Stromal cell of bone marrow (primary cell): ENCODE measurements around the gene ZNF662.

Experiments
- DNase-seq: peaks from one replicate; pipeline ENCODE4 v3.0.0-alpha.2; 2012; ENCODE audit warnings: low read depth

ZNF662 gene

DNA sequence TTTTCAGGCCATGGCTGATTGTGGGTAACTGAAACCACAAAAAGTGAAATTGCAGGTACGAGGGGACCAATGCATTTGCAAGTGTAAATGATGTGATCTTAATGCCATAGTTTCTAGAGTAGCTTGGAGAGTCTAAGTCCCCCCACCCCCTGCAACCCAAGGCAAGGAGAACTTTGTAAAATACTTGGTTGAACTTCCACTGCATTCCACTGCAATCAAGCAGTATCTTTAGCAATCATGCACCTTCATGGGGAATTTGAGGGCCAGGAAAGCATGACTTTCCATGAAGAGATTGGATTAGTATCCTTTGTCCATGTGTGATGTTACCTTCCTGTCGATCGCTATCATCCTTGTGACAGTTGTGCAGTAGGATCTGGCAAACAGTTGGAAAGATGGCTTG is 18.9 kb upstream of the ZNF662 start:
- DNase-seq = no peak

DNA sequence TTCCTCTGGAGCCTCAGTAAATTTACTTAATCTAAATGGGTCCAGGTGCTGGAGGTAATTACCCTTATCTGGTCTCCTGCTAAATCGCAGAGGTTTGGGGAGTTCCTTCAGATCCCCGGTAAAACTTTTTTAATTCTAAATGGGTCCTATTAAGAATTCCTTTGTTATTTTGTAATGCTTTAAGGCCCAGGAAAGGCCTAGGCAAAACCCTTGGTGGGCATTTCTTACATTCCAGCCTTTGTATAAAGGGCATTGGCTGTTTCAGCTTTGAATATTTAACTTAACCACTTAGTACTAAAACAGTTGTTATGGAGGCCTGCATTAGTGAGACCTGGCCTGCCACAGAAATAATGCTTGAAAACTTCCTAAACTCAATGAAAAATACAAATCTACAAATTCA is 14.9 kb upstream of the ZNF662 start:
- no peak for DNase-seq

DNA sequence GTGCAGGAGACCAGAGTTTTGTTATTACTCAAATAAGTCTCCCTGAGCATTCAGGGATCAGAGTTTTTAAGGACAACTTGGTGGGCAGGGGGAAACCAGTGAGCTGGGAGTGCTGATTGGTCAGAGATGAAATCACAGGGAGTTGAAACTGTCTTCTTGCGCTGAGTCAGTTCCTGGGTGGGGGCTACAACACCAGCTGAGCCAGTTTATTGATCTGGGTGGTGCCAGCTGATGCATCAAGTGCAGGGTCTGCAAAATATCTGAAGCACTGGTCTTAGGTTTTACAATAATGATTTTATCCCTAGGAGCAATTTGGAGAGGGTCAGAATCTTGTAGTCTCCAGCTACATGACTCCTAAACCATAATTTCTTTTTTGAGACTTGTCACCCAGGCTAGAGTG is 13.8 kb upstream of the ZNF662 start:
- no peak for DNase-seq

DNA sequence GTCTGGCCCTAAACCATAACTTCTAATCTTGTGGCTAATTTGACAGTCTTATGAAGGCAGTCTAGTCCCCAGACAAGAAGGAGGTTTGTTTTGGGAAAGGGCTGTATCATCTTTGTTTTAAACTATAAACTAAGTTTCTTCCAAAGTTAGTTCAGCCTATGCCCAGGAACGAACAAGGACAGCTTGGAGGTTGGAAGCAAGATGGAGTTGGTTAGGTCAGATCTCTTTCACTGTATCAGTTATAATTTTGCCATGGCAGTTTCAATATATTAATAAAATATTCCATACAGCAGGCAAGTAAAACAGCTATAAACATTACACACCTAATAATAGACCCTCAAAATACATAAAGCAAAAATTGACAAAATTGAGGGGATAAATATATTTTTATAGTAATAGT is 13.1 kb upstream of the ZNF662 start:
- DNase-seq = no peak

DNA sequence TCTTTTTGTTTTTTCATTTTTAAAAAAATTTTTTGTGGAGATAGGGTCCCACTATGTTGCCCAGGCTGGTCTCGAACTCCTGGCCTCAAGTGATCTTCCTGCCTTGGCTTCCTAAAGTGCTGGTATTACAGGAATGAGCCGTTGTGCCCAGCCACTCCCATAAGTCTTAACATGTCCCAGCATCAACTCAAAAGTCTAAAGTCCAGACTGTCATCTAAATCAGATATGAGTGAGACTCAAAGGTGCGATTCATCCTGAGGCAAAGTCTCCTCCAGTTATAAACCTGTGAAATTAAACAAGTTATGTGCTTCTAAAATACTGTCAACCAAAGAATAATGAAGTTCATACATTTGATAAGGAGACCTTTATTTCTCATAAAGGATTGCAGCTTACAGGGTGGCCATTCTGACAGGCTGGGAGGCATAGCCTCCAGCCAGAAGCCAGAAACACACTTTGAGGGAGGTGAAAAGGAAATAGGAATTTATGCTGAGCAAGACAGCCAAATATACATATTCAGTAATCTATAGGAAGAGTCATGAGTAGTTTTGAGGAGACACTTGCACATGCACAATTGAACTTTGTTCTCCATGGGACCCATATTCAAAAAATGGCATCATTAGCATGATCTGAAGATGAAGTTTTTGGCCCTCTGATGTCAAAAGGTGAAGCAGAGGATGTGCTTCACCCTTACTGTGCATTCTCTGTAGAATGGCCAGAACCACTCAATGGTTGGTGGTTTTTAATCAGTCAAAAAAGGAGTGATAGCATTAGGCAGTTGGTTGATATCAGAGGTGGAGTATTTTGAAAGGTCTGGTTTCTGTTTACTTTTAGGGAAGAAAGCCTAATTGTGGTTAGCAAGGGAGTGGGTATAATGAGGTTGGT is 11.0 kb upstream of the ZNF662 start:
- DNase-seq = no peak

DNA sequence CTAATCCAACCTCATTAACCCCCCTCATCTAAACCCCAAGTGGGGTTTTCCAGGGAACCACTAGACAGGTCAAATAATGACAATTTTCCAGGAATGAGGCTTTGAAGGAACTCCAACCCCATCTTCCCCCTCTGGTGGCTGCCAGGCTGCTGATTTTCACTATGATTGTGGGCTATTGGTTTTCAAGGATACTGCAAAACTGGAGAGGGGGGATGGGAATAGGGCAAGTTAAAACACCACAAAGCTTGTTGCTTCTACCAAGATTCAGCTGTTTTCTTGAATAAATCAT is 10.4 kb upstream of the ZNF662 start:
- DNase-seq = no peak

DNA sequence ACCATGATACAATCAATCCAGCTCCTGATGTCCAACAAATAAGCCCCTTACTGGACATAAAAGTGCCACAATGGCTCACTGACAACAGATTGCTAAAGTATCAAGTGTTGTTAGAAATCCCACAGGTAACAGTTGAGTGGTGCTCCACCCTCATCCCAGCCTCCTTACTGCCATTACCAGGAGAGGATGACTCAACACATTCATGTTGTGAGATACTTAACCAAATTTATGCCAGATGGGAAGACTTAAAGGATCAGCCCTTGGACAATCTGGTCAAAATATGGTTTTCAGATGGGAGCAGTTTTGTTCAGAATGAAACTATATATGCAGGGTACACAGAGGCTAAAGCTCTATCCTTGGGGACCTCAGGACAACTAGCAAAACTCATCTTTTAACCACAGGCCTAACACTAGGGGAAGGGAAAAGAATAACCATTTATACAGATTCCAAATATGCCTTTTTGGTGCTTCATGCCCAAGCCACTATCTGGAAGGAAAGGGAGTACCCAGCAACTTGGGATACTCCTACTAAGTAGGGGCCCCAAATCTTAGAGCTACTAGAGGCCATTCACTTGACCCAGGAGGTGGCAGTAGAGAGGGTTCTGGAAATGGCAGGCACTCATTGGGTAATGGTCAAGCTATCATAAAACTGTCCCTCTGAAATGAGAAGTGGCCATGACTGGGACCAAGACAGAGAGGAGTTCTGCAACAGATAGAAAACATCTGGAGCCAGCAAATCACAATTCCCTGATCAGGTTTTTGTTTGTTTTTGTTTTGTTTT is 6.9 kb upstream of the ZNF662 start:
- no peak for DNase-seq

DNA sequence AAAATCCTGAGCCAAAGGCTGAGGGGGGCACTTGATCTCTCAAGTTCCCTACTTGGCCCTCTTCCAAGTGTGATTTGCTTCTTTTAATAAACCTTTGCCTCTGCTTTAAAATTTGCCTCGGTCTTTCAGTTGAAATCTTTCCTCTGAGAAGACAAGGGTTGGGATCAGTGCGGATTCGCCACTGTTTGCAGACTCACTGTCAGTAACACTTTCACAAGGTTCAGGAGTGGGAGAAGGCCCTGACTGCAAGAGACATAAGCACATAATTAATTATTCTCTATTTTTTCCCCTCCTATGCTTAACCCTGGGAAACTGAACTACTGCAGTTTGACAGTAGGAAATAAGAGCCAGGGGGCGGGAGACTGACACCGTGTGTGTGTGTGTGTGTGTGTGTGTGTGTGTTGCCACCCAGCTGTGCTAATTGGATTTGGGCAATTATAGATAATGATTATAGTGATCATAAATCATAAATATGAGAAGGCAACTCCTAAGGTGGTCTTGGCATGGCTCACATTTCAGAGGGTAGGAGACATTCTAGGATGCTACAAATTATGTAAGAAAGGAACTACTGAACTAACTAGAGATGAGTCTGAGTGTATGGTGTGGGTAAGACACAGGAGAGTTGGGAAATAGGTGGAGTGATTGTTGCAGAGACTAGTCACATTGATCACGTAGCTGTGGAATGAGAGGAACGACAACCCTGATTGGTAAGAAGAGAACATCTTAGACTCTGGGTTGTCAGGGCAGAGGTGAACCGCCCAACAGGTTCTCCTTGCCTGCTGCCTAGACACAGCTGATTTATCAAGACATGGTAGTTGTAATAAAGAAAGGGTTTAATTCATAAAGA is 5.5 kb upstream of the ZNF662 start:
- no peak for DNase-seq

DNA sequence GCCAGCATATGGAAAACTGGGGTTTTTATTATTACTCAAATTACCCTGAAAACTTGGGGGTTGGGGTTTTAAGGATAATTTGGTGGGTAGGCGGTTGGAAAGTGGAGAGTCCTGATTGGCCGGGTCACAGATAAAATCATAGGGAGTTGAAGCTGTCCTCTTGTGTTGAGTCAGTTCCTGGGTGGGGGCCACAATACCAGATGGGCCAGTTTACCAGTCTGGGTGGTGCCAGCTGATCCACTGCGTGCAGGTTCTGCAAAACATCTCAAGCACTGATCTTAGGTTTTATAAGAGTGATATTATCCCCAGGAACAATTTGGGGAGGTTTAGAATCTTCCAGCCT is 4.9 kb upstream of the ZNF662 start:
- DNase-seq = no peak

DNA sequence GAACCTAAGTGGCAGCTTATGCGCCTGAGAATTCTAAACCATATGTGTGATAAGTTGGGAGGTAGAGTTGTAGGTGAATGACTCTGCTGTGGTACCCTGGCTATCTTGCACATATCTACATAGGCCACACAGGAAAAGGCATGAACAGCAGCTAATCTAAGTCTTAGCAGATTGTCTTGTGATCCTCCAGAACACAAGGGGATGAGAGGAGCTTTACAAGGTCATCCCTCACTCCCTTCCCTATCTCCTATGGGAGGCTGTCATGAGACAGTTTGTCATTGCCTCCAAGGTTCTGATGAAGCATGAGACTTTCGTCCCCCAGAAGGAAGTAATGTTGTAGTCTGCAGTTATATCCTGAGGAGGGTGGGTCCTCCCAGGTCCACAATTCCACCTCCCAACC is 3.7 kb upstream of the ZNF662 start:
- DNase-seq = no peak

DNA sequence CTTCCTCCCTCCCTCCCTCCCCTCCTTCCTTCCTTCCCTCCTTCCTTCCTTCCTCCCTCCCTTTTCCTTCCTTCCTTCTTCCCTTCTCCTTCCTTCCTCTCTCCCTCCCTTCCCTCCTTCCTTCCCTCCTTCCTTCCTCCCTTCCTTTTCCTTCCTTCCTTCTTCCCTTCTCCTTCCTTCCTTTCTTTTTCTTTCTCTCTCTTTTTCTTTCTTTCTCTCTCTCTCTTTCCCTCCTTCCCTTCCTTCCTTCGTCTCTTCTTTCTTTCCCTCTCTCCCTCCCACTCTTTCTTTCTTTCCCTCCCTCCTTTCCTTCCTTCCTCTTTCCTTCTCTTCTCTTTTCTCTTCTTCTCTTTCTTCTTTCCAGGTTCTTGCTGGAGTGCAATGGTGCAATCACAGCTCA is 1.9 kb upstream of the ZNF662 start:
- DNase-seq = no peak

DNA sequence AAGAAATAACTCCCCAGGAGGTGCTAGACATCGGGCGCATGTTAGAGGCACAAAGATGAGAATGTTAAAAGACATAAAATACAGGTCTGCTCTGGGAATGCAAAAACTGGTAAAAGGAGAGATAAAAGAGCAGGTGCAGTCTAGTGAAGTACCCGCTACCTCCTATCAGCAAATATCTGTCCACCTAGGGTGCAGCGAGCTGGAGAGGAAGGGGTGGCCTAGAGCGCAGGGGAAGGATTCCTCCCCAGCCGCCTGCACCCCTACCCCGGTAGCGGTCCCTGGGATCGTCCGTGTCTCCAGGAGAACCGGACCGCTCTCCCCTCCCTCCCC is 237 bp upstream of the ZNF662 start:
- DNase-seq = no peak

DNA sequence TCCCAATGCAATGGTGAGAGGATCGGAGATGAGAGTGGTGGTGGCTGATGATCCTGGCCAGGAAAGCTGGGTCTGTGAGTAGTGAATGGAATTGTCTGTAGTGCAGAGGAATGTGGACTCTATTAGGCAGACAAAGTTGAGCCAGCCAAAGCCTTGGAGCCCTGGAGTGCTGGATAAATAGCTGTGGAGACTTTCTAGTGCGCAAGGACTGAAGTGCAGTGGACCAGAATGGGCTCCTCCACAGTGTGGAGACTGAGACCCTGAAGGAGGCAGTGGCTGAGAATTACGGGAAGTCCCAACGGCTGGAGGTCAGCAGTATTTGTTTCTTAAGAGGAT is 874 bp downstream of the ZNF662 start:
- no peak for DNase-seq

DNA sequence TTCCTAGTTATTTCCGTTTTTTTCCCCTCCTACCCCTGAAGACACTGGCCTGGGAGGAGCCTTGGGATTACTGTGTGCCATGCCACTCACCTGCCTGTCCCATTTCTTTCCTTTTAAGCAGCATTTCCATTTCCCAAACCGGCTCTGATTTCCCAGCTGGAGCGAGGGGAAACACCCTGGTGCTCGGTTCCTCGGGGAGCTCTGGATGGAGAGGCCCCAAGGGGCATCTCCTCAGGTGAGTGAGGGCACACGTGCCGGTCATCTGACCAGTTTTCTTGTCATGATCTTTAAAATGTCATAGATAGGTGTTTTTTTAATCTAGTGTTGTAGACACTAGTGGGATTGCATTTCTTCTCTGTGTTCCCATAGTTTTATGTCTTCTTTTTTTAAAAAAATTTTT is 2.7 kb downstream of the ZNF662 start:
- DNase-seq = no peak

DNA sequence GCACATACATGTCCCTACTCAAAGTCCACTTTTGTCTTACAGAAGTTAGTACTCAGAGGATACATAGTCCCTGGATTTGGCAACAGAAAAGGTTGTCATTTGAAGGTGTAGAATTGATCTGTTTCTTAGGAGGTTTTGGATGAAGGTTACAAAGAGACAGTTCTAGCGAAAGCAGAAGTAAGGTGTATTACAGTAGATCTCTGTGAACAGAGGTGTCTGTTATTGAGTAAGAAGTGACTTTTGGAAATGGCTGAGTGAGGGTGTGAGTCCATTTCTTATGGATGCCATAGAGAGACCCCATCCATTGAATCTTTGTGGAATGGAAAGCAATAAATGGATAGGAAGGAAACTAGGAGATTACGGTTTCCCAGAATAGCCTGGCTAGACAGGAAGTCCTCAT is 5.6 kb downstream of the ZNF662 start:
- DNase-seq = no peak

DNA sequence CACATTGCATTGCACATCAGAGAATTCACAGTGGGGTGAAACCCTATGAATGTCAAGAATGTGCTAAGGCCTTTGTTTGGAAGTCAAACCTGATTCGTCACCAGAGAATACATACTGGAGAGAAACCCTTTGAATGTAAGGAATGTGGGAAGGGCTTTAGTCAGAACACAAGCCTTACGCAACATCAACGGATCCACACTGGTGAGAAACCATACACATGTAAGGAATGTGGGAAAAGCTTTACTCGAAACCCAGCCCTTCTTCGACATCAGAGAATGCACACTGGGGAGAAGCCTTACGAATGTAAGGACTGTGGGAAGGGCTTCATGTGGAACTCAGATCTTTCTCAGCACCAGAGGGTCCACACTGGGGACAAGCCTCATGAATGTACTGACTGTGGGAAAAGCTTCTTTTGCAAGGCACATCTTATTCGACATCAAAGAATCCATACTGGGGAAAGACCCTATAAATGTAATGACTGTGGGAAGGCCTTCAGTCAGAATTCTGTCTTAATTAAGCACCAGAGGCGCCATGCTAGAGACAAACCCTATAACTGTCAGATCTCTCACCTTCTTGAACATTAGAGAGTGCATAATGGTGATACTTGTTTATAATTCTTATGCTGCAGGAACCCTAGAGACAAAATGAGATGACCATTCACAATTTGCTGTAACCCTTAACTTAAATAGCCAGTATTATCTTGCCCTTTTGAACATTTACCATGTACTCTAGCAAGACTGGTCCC is 9.0 kb downstream of the ZNF662 start:
- DNase-seq = no peak

DNA sequence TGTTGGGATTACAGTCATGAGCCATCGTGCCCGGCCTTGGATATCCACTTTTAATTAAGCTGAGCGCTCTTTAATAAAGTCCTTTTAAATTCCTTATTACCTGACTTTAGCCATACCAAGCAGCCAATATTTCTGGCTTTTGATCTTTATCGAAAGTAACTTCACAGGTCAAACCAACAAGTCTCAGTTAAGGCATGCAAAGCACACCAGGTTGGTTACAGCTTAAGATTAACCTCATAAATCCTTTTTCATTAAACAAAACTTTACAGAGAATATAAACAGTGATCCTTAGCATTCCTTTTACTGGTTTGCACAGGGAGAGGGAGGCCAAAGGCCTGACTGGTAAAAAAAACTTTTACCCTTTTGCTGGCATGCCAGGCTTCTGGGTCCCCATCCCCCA is 17.7 kb downstream of the ZNF662 start:
- no peak for DNase-seq

DNA sequence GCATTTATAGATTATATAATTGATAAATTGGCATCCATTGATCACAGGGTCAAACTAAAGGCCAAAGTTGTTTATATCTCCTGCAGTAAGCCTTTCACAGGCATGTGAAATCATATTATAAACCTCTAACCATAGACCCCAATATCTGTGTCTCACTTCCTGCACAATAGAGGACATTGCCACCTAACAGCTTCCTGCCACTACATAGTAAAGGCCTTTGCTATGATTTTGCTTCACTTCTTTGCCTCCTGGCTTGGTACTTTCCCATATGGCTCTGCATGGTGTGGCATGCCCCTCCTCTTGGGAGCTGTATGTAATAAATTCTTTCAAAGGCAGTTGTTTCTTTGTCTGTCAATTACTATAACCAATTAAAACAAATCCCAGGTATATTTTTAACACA is 20.4 kb downstream of the ZNF662 start:
- DNase-seq = no peak

DNA sequence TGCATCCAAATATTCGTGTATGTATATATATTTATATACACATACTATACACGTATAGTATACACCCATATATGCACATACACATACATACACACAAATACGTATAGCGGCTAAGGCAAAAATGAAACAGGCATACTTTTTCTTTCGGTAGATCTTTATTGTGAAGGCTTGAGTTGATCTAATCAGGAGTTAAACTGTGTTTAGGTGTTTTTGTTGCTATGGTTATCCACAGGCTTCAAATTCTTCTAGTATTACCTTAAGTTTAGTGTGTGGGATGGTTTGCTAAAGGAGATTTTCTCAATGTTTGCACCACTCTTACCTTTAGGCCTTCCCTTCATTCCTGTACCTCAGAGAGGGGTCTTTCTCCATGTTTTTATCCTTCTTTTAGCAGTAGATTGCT is 28.2 kb downstream of the ZNF662 start:
- DNase-seq = no peak

DNA sequence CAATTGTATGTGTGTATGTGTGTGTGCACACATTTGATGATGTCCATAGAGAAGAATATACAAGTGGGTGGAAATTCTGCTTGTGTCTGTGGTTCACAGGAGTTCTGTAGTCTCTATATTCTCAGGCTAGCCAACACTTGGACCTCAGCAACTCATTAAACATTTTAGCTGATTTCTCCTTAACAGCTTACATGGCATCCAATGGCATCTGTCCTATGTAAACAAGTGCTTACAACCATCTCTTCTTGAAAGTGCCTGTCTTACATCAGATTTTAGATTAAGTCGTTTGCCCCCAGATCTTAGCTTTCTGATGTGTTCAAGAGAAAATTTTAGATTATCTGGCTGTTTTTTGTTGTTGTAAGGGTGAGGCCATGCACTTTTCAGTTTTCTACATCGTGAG is 29.0 kb downstream of the ZNF662 start:
- no peak for DNase-seq

DNA sequence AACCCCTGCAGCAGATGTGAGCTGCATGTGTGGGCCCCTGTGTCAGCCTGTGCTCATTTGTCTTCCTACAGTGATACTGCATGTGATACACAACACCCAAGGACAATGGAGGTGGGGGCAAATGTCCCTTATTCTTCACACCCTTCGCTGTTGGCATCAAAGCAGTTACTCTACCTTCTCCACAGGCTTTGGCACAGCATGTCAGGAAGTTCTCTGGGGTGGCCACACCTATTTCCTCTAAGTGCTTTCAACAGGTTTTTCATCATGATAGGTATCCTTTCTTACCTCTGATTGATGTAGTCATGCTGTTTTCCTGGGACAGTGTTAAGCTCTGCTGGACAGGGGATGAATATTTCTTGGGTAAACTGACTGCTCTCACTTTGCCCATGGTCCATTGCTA is 29.5 kb downstream of the ZNF662 start:
- no peak for DNase-seq

DNA sequence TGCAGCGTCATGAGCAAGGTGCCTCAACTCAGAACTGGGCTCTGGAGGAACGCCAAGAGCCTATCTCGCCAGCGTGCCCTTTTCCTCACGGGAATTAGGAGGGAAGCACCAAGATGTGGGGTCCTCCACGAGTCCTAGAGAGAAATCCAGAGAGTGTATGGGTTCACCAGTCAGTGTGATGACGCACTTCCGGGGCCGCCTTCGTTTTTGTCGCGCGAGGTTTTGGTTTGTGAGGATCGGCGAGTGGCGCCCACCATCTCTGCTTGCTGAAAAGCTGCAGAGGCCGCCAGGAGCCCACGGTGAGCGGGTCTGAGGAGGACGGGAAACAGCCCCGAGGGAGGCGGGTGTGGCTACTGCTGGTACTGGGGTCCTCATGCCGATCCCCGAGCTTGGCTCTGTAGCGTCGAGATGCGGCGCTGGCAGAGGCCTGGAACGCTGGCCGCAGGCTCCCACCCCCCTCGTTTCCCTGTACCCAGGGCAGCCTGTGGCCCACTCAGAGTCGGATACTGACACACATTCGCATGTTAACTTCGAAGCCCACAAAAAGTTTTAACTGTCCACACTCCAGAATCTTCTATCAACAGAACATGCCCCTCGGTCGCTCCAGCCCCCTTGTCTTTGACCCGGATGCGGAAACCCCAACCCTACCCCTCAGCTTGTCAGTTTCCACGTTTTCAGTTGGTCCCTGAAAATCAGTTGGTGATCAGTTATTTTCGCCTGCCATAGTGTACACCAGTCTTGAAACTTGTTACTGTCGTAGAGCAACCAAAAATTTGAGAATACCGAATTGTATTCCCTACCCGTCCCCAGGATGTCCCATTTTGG is 30.4 kb downstream of the ZNF662 start:
- DNase-seq = peak; percentile 4
